H9 (cell line): ENCODE results near the gene ZNF467. TPM values are rescaled to one million over a fixed set of nuclear protein-coding genes. Genes with fewer than 3 reads are reported as not detected.

Experiments used
- DNase-seq: peaks from one replicate; pipeline ENCODE4 v3.0.0-alpha.2; 2017
- H2AFZ ChIP-seq: one replicate; pipeline ENCODE4 v1.6.1; 2013; ENCODE audit warnings: mild to moderate bottlenecking, low read length, control low read depth, moderate library complexity
- H2AK5ac ChIP-seq: 2 replicates; pipeline ENCODE4 v1.6.1; 2013; ENCODE audit warnings: low read length, control low read depth, mixed read lengths; ENCODE audit not compliant: insufficient read length
- H2BK120ac ChIP-seq: one replicate; pipeline ENCODE4 v1.6.1; 2013; ENCODE audit warnings: low read depth, mild to moderate bottlenecking, low read length, control low read depth, inconsistent platforms; ENCODE audit not compliant: poor library complexity, severe bottlenecking
- H2BK12ac ChIP-seq: 2 replicates; pipeline ENCODE4 v1.6.1; 2013; ENCODE audit warnings: low read length, control low read depth, mixed read lengths, low read depth; ENCODE audit not compliant: insufficient read length
- H2BK15ac ChIP-seq: 2 replicates; pipeline ENCODE4 v1.6.1; 2013; ENCODE audit warnings: low read depth, low read length, control low read depth
- H2BK20ac ChIP-seq: one replicate; pipeline ENCODE4 v1.6.1; 2013; ENCODE audit warnings: low read depth, mild to moderate bottlenecking, low read length, control low read depth, inconsistent platforms; ENCODE audit not compliant: poor library complexity, severe bottlenecking
- H2BK5ac ChIP-seq: 2 replicates; pipeline ENCODE4 v1.6.1; 2013; ENCODE audit warnings: low read length, control low read depth, mixed read lengths; ENCODE audit not compliant: insufficient read length
- H3K14ac ChIP-seq: 2 replicates; pipeline ENCODE4 v1.6.1; 2013; ENCODE audit warnings: low read length, control low read depth; ENCODE audit not compliant: insufficient read depth
- H3K18ac ChIP-seq: 2 replicates; pipeline ENCODE4 v1.6.1; 2013; ENCODE audit warnings: low read depth, mild to moderate bottlenecking, mixed read lengths, low read length, control low read depth; ENCODE audit not compliant: insufficient read length
- H3K23ac ChIP-seq: 2 replicates; pipeline ENCODE4 v1.6.1; 2013; ENCODE audit warnings: low read length, control low read depth, mixed read lengths, low read depth; ENCODE audit not compliant: insufficient read length
- H3K23me2 ChIP-seq: 2 replicates; pipeline ENCODE4 v1.6.1; 2013; ENCODE audit warnings: low read depth, mild to moderate bottlenecking, mixed read lengths, low read length, control low read depth; ENCODE audit not compliant: insufficient read length, poor library complexity, severe bottlenecking
- H3K27ac ChIP-seq: 2 replicates; pipeline ENCODE4 v1.5.1; 2013; ENCODE audit warnings: low read length, control low read depth, mixed read lengths, low read depth; ENCODE audit not compliant: insufficient read length
- H3K27me3 ChIP-seq: 2 replicates; pipeline ENCODE4 v1.6.1; 2013; ENCODE audit warnings: low read length, control low read depth, inconsistent platforms; ENCODE audit not compliant: insufficient read depth
- H3K4ac ChIP-seq: 2 replicates; pipeline ENCODE4 v1.6.1; 2013; ENCODE audit warnings: low read depth, mild to moderate bottlenecking, control low read depth, inconsistent platforms, low read length, moderate library complexity
- H3K4me1 ChIP-seq: 2 replicates; pipeline ENCODE4 v1.6.1; 2013; ENCODE audit warnings: low read length, control low read depth, inconsistent platforms; ENCODE audit not compliant: insufficient read depth
- H3K4me2 ChIP-seq: 2 replicates; pipeline ENCODE4 v1.6.1; 2013; ENCODE audit warnings: low read length, control low read depth, mixed read lengths; ENCODE audit not compliant: insufficient read length, insufficient read depth
- H3K56ac ChIP-seq: 2 replicates; pipeline ENCODE4 v1.6.1; 2013; ENCODE audit warnings: low read depth, mild to moderate bottlenecking, mixed read lengths, low read length, control low read depth; ENCODE audit not compliant: insufficient read length
- H3K79me1 ChIP-seq: 2 replicates; pipeline ENCODE4 v1.6.1; 2013; ENCODE audit warnings: low read depth, mild to moderate bottlenecking, moderate library complexity, low read length, control low read depth, inconsistent platforms; ENCODE audit not compliant: insufficient read depth, poor library complexity, severe bottlenecking
- H3K79me2 ChIP-seq: 2 replicates; pipeline ENCODE4 v1.6.1; 2013; ENCODE audit warnings: low read length, control low read depth, inconsistent platforms; ENCODE audit not compliant: insufficient read depth
- H3K9ac ChIP-seq: 2 replicates; pipeline ENCODE4 v1.6.1; 2013; ENCODE audit warnings: low read length, control low read depth, mixed read lengths; ENCODE audit not compliant: insufficient read length; ENCODE audit errors: extremely low read depth
- H3K9me3 ChIP-seq: one replicate; pipeline ENCODE4 v1.6.1; 2013; ENCODE audit warnings: low read depth, low read length, inconsistent platforms; ENCODE audit not compliant: control insufficient read depth
- H3T11ph ChIP-seq: one replicate; pipeline ENCODE4 v1.6.1; 2013; ENCODE audit warnings: mild to moderate bottlenecking, low read length, control low read depth, inconsistent platforms
- H4K20me1 ChIP-seq: one replicate; pipeline ENCODE4 v1.6.1; 2013; ENCODE audit not compliant: control insufficient read depth, insufficient read length, insufficient read depth
- H4K5ac ChIP-seq: 2 replicates; pipeline ENCODE4 v1.6.1; 2013; ENCODE audit warnings: low read depth, mild to moderate bottlenecking, mixed read lengths, low read length, control low read depth; ENCODE audit not compliant: insufficient read length
- H4K8ac ChIP-seq: replicated peaks from 2 replicates; pipeline ENCODE4 v1.6.1; 2013; ENCODE audit warnings: low read length, control low read depth, mixed read lengths, low read depth; ENCODE audit not compliant: insufficient read length
- H4K91ac ChIP-seq: 2 replicates; pipeline ENCODE4 v1.6.1; 2013; ENCODE audit warnings: low read depth, mild to moderate bottlenecking, moderate library complexity, mixed read lengths, low read length, control low read depth; ENCODE audit not compliant: insufficient read length
- H3K27ac Mint-ChIP-seq, 3 experiments: 2 replicates in 2 of 3; 3 replicates in 1 of 3; pipeline ENCODE4 v1.8.0; 2020 to 2021; ENCODE audit warnings: mixed read lengths in 3 of 3, mild to moderate bottlenecking in 1 of 3, moderate library complexity in 1 of 3
- H3K27me3 Mint-ChIP-seq: 2 replicates; pipeline ENCODE4 v1.8.0; 2021; ENCODE audit warnings: low read depth, mild to moderate bottlenecking, moderate library complexity, mixed read lengths
- H3K36me3 Mint-ChIP-seq, 3 experiments: 2 replicates in 2 of 3; 3 replicates in 1 of 3; pipeline ENCODE4 v1.8.0; 2020 to 2021; ENCODE audit warnings: low read depth in 3 of 3, mixed read lengths in 3 of 3; ENCODE audit not compliant: insufficient read depth in 1 of 3
- H3K4me1 Mint-ChIP-seq, 2 experiments: 2 replicates each; pipeline ENCODE4 v1.8.0; 2020; ENCODE audit warnings: mixed read lengths in 2 of 2
- H3K4me3 Mint-ChIP-seq, 2 experiments: 2 replicates in 1 of 2; 3 replicates in 1 of 2; pipeline ENCODE4 v1.8.0; 2020 to 2021; ENCODE audit warnings: mild to moderate bottlenecking in 2 of 2, mixed read lengths in 2 of 2, moderate library complexity in 1 of 2
- H3K9me3 Mint-ChIP-seq, 2 experiments: 2 replicates in 1 of 2; 3 replicates in 1 of 2; pipeline ENCODE4 v1.8.0; 2020; ENCODE audit warnings: mild to moderate bottlenecking in 2 of 2, mixed read lengths in 2 of 2, moderate library complexity in 1 of 2
- CTCF ChIP-seq: fragments of 200-600 bp; sonication (generic); conservative IDR thresholded peaks from 3 replicates; pipeline ENCODE4 v1.8.0; 2021; ENCODE audit warnings: antibody characterized with exemption, mild to moderate bottlenecking
- WGBS: extraction: QIAGEN DNeasy Blood & Tissue Kit; methylation state at CpG from one replicate; pipeline ENCODE4 v1.1.7; 2013; ENCODE audit warnings: missing lambda C conversion rate, low lambda C conversion rate, mixed read lengths; ENCODE audit not compliant: insufficient read length; ENCODE audit errors: extremely low coverage; 5-methylcytosine and 5-hydroxymethylcytosine counted together
- total RNA-seq: library from RNA; stranded (reverse); gene quantifications from 2 replicates; pipeline ENCODE4 v1.2.1, GENCODE V29; 2021

Gene ZNF467
- total RNA-seq, 1 experiment from 2014 or later = 0.31 TPM

- no peaks in the 10 kb centered on the region for H3K79me2 ChIP-seq
- no peak overlapping the region for H4K5ac ChIP-seq
- H3K79me1 ChIP-seq = no peaks in the 10 kb centered on the region
- no peak overlapping the region for H3K4ac ChIP-seq
- peak; percentile 14 for DNase-seq
- peaks cover 4 to 28% (median 23%) of the 10 kb centered on the region in 3 experiments; a peak in 6 of 7 replicates for H3K36me3 Mint-ChIP-seq
- no peaks in the 10 kb centered on the region for H3K27me3 ChIP-seq
- TF ChIP-seq CTCF = no peak
- H3K9me3 ChIP-seq = no peaks in the 10 kb centered on the region
- no peak overlapping the region for H3K14ac ChIP-seq
- H2BK20ac ChIP-seq = no peak overlapping the region
- H4K20me1 ChIP-seq = no peaks in the 10 kb centered on the region
- H3K27me3 Mint-ChIP-seq = peaks cover 12% of the 10 kb centered on the region
- no peak overlapping the region for H2AK5ac ChIP-seq
- H3K4me2 ChIP-seq = no peak overlapping the region
- no peaks in the 10 kb centered on the region for H3K4me1 ChIP-seq
- H3K4me3 Mint-ChIP-seq = no peak overlapping the region
- H3K23me2 ChIP-seq = no peaks in the 10 kb centered on the region
- no peak overlapping the region for H3K9ac ChIP-seq
- H3K27ac Mint-ChIP-seq = no peak overlapping the region
- no CpG with 5 or more reads among the region's 10 CpGs for WGBS
- H2BK5ac ChIP-seq = no peak overlapping the region
- H3T11ph ChIP-seq = no peak overlapping the region
- H4K8ac ChIP-seq = no peak overlapping the region
- H2BK120ac ChIP-seq = no peak overlapping the region
- no peaks in the 10 kb centered on the region for H3K9me3 Mint-ChIP-seq
- H3K18ac ChIP-seq = no peak overlapping the region
- no peak overlapping the region for H3K56ac ChIP-seq
- no peak overlapping the region for H2BK12ac ChIP-seq
- H3K27ac ChIP-seq = no peak overlapping the region
- H3K4me1 Mint-ChIP-seq = peaks cover 0 to 2% of the 10 kb centered on the region in 2 experiments; a peak in 2 of 4 replicates
- H2BK15ac ChIP-seq = no peak overlapping the region
- no peak overlapping the region for H2AFZ ChIP-seq
- no peak overlapping the region for H4K91ac ChIP-seq
- no peak overlapping the region for H3K23ac ChIP-seq
These were observed 41.3 kb downstream of the ZNF467 start for GRCh38 chr7:149732111-149732561.
